IMR-90 (cell line): ENCODE data around the gene ZMIZ1. TPM values are rescaled to one million over a fixed set of nuclear protein-coding genes. Genes with fewer than 3 reads are reported as not detected.

ENCODE experiments used
- ATAC-seq: fragments of 200-7000 bp; cut with Tn5 transposase; 2 replicates; pipeline ENCODE4 v1.9.1; 2020; ENCODE audit warnings: low read depth, mild to moderate bottlenecking, moderate library complexity
- BruUV-seq: library from RNA; stranded (reverse); fragments of 400-500 nt; replicated peaks from 2 replicates; lab custom pipeline; 2021; lab: Mats Ljungman, UMichigan
- CTCF ChIA-PET: fragments of 300-600 bp; formaldehyde crosslinking; extraction: SDS; loops from one replicate; lab custom pipeline; 2021; ENCODE audit warnings: antibody characterized with exemption; lab: Yijun Ruan, JAX
- POLR2A ChIA-PET: fragments of 300-600 bp; sonication (Branson Sonifier 250); formaldehyde crosslinking; loops from one replicate; lab custom pipeline; 2022; ENCODE audit warnings: antibody characterized with exemption; ENCODE audit not compliant: unreplicated experiment; lab: Charles Lee
- DNase-seq: peaks from one replicate; pipeline ENCODE4 v3.0.0; 2013
- H2AFZ ChIP-seq: replicated peaks from 2 replicates; pipeline ENCODE3; 2013; ENCODE audit warnings: low read length, mild to moderate bottlenecking; ENCODE audit not compliant: poor library complexity
- H2AK5ac ChIP-seq: 2 replicates; pipeline ENCODE4 v1.6.1; 2013; ENCODE audit warnings: low read depth, low read length, inconsistent platforms
- H2AK9ac ChIP-seq: replicated peaks from 2 replicates; pipeline ENCODE3; 2013; ENCODE audit warnings: mild to moderate bottlenecking, low read depth, low read length, moderate library complexity; ENCODE audit not compliant: poor library complexity
- H2BK120ac ChIP-seq: 2 replicates; pipeline ENCODE4 v1.6.1; 2013; ENCODE audit warnings: low read depth, low read length, inconsistent platforms
- H2BK15ac ChIP-seq: 3 replicates; pipeline ENCODE4 v1.6.1; 2013; ENCODE audit warnings: low read depth, low read length, inconsistent platforms
- H2BK20ac ChIP-seq: 2 replicates; pipeline ENCODE4 v1.6.1; 2013; ENCODE audit warnings: low read depth, mild to moderate bottlenecking, inconsistent platforms, low read length, moderate library complexity
- H2BK5ac ChIP-seq: 2 replicates; pipeline ENCODE4 v1.6.1; 2013; ENCODE audit warnings: mild to moderate bottlenecking, low read depth, low read length, inconsistent platforms; ENCODE audit not compliant: poor library complexity, severe bottlenecking
- H3K14ac ChIP-seq: replicated peaks from 2 replicates; pipeline ENCODE4 v1.6.1; 2013; ENCODE audit warnings: low read depth, low read length, inconsistent platforms
- H3K18ac ChIP-seq: 2 replicates; pipeline ENCODE4 v1.6.1; 2013; ENCODE audit warnings: low read depth, low read length, control low read depth
- H3K23ac ChIP-seq: 2 replicates; pipeline ENCODE4 v1.6.1; 2013; ENCODE audit warnings: low read depth, low read length, inconsistent platforms
- H3K27ac ChIP-seq: 2 replicates; pipeline ENCODE4 v1.5.1; 2013; ENCODE audit warnings: mild to moderate bottlenecking, control low read depth, low read length; ENCODE audit not compliant: insufficient read depth
- H3K27me3 ChIP-seq: 2 replicates; pipeline ENCODE4 v1.6.1; 2013; ENCODE audit warnings: low read length; ENCODE audit not compliant: control insufficient read depth, insufficient read depth
- H3K36me3 ChIP-seq: 2 replicates; pipeline ENCODE4 v1.6.1; 2013; ENCODE audit warnings: low read length, mixed read lengths; ENCODE audit not compliant: control insufficient read depth, insufficient read depth
- H3K4ac ChIP-seq: 2 replicates; pipeline ENCODE4 v1.6.1; 2013; ENCODE audit warnings: low read depth, low read length, inconsistent platforms
- H3K4me1 ChIP-seq: 2 replicates; pipeline ENCODE4 v1.6.1; 2013; ENCODE audit warnings: low read length, mixed read lengths; ENCODE audit not compliant: control insufficient read depth, insufficient read depth
- H3K4me2 ChIP-seq: 2 replicates; pipeline ENCODE4 v1.6.1; 2013; ENCODE audit warnings: low read depth, mild to moderate bottlenecking, control low read depth, low read length, moderate library complexity
- H3K4me3 ChIP-seq: 2 replicates; pipeline ENCODE4 v1.5.1; 2013; ENCODE audit warnings: low read depth, mild to moderate bottlenecking, control low read depth, low read length, moderate library complexity; ENCODE audit not compliant: insufficient read depth
- H3K56ac ChIP-seq: 2 replicates; pipeline ENCODE4 v1.6.1; 2013; ENCODE audit warnings: low read length, inconsistent platforms; ENCODE audit not compliant: insufficient read depth; ENCODE audit errors: extremely low read depth
- H3K79me1 ChIP-seq, 2 experiments: 2 replicates each; pipeline ENCODE4 v1.6.1; 2013; ENCODE audit warnings: low read length in 2 of 2, inconsistent platforms in 1 of 2, low read depth in 1 of 2
- H3K9ac ChIP-seq: 2 replicates; pipeline ENCODE4 v1.6.1; 2013; ENCODE audit warnings: low read depth, low read length, control low read depth
- H3K9me1 ChIP-seq: 2 replicates; pipeline ENCODE4 v1.6.1; 2013; ENCODE audit warnings: low read length, inconsistent platforms; ENCODE audit not compliant: insufficient read depth
- H3K9me3 ChIP-seq: 2 replicates; pipeline ENCODE4 v1.6.1; 2013; ENCODE audit warnings: low read length; ENCODE audit not compliant: control insufficient read depth, insufficient read depth
- H4K20me1 ChIP-seq: 2 replicates; pipeline ENCODE4 v1.6.1; 2013; ENCODE audit warnings: low read length, inconsistent platforms; ENCODE audit not compliant: insufficient read depth
- H4K5ac ChIP-seq: 2 replicates; pipeline ENCODE4 v1.6.1; 2013; ENCODE audit warnings: mild to moderate bottlenecking, low read depth, low read length, control low read depth
- H4K8ac ChIP-seq, 2 experiments: 2 replicates each; pipeline ENCODE4 v1.6.1; 2013; ENCODE audit warnings: low read depth in 2 of 2, low read length in 2 of 2, control low read depth in 1 of 2, inconsistent platforms in 1 of 2
- H4K91ac ChIP-seq: 2 replicates; pipeline ENCODE4 v1.6.1; 2013; ENCODE audit warnings: low read depth, low read length, inconsistent platforms; ENCODE audit not compliant: insufficient read depth
- CEBPB ChIP-seq: IDR thresholded peaks from 2 replicates; pipeline ENCODE4 v1.6.1; 2012; ENCODE audit warnings: low read depth, low read length, improper control_type of control experiment
- CHD1 ChIP-seq: IDR thresholded peaks from 2 replicates; pipeline ENCODE4 v1.6.1; 2012; ENCODE audit warnings: low read depth, low read length, improper control_type of control experiment
- CTCF ChIP-seq: conservative IDR thresholded peaks from 2 replicates; pipeline ENCODE4 v1.5.1; 2012; ENCODE audit warnings: mild to moderate bottlenecking, low read depth, low read length, improper control_type of control experiment
- MAFK ChIP-seq: IDR thresholded peaks from 2 replicates; pipeline ENCODE4 v1.6.1; 2012; ENCODE audit warnings: low read depth, low read length, improper control_type of control experiment
- NFE2L2 ChIP-seq: fragments of 150-350 bp; IDR thresholded peaks from 2 replicates; pipeline ENCODE4 v1.6.1; 2016; ENCODE audit warnings: low read depth, mild to moderate bottlenecking, low read length
- POLR2A ChIP-seq: IDR thresholded peaks from 2 replicates; pipeline ENCODE4 v1.6.1; 2012; ENCODE audit warnings: mild to moderate bottlenecking, low read depth, low read length
- RAD21 ChIP-seq: IDR thresholded peaks from 2 replicates; pipeline ENCODE4 v1.6.1; 2012; ENCODE audit warnings: low read length, improper control_type of control experiment
- RCOR1 ChIP-seq: IDR thresholded peaks from 2 replicates; pipeline ENCODE4 v1.6.1; 2012; ENCODE audit warnings: mild to moderate bottlenecking, low read length, improper control_type of control experiment; ENCODE audit not compliant: insufficient replicate concordance
- RFX5 ChIP-seq: IDR thresholded peaks from 2 replicates; pipeline ENCODE4 v1.8.0; 2012; ENCODE audit warnings: low read depth, mild to moderate bottlenecking, low read length, moderate library complexity
- SMC3 ChIP-seq: fragments of 150-350 bp; IDR thresholded peaks from 2 replicates; pipeline ENCODE4 v1.6.1; 2016; ENCODE audit warnings: low read depth, mild to moderate bottlenecking, antibody characterized with exemption, low read length, moderate library complexity
- WGBS, 2 experiments: methylation state at CpG; one replicate each; pipeline versions ENCODE4 v1.1.5 to v1.1.7; 2013; ENCODE audit warnings: missing lambda C conversion rate in 2 of 2; ENCODE audit not compliant: insufficient read length in 1 of 2; ENCODE audit errors: extremely low coverage in 2 of 2; 5-methylcytosine and 5-hydroxymethylcytosine counted together
- dilution Hi-C: fragments of 300-500 bp; cut with HindIII; formaldehyde crosslinking; loops from one replicate; pipeline ENCODE4 v1.14.3; 2018; ENCODE audit warnings: low sequenced_read_pairs; ENCODE audit not compliant: unreplicated experiment
- in situ Hi-C: fragments of 300-500 bp; cut with MboI; formaldehyde crosslinking; loops from 3 replicates; pipeline ENCODE4 v1.14.3; 2019; ENCODE audit warnings: low sequenced_read_pairs, inconsistent platforms, mixed read lengths
- intact Hi-C: fragments of 100-400 bp; cut with micrococcal nuclease; formaldehyde crosslinking; loops from 2 replicates; pipeline ENCODE4 v1.10.0; 2022
- polyA plus RNA-seq, 3 experiments: library from polyadenylated mRNA; depleted of rRNA; stranded (reverse); fragments of >200 nt; gene quantifications; 2 replicates each; pipeline ENCODE4 v1.2.3, GENCODE V29; 2012; ENCODE audit warnings: low replicate concordance in 1 of 3
- total RNA-seq: library from RNA; depleted of rRNA; stranded (reverse); fragments of >200 nt; gene quantifications from 2 replicates; pipeline ENCODE4 v1.2.3, GENCODE V29; 2012
- TF ChIP-seq, protein P1 (sequence below): fragments of 150-350 bp; IDR thresholded peaks from 2 replicates; pipeline ENCODE4 v1.6.1; 2016; ENCODE audit warnings: low read depth, mild to moderate bottlenecking, low read length, moderate library complexity, borderline replicate concordance
- TF ChIP-seq, protein P2 (sequence below): fragments of 150-350 bp; IDR thresholded peaks from 2 replicates; pipeline ENCODE4 v1.6.1; 2017; ENCODE audit warnings: mild to moderate bottlenecking, antibody characterized with exemption, low read length, low read depth

ZMIZ1 gene
- total and polyA plus RNA-seq, 2 of the 4 experiments (the other 2 are of a cell fraction), result 6.6 to 48.7 TPM

GRCh38 chr10:79026341-79026761 is 42.4 kb upstream of the ZMIZ1 start:
- WGBS, 2 experiments, result 86% methylated on average over 1 of the region's 11 CpGs; no CpG with 5 or more reads in 1 of the 2 experiments
- Histone ChIP-seq H3K14ac (no peak overlapping the region), H4K91ac (no peak overlapping the region), H3K4me3 (no peak overlapping the region), H3K4me1 (no peaks in the 10 kb centered on the region; the same call in 1 of the 2 replicates), H2BK5ac (no peak overlapping the region), H3K9ac (no peak overlapping the region), H3K4ac (no peak overlapping the region), H4K20me1 (no peaks in the 10 kb centered on the region; the same call in 1 of the 2 replicates), H2BK20ac (no peak overlapping the region), H4K5ac (no peak overlapping the region), H3K9me3 (no peaks in the 10 kb centered on the region), H3K79me1 (no peaks in the 10 kb centered on the region), H2AK5ac (no peak overlapping the region), H2AK9ac (no peak overlapping the region), H3K9me1 (peaks cover 4% of the 10 kb centered on the region; the same call in 1 of the 2 replicates), H2BK15ac (no peak overlapping the region), H3K23ac (no peak overlapping the region), H3K18ac (no peak overlapping the region), H3K4me2 (no peak overlapping the region), H2BK120ac (no peak overlapping the region), H3K27ac (no peak overlapping the region), H3K27me3 (peaks cover 29% of the 10 kb centered on the region), H4K8ac (no peak overlapping the region), H3K36me3 (no peaks in the 10 kb centered on the region), H2AFZ (no peak overlapping the region), H3K56ac (no peak overlapping the region)
- in situ Hi-C loops, result no loop called here
- ATAC-seq (no peak), DNase-seq (no peak)
- intact Hi-C loops, result no loop called here
- dilution Hi-C loops, result no loop called here
- TF ChIP-seq MAFK (no peak), CEBPB (no peak), RCOR1 (no peak), RAD21 (no peak), SMC3 (no peak), RFX5 (no peak), CHD1 (no peak), POLR2A (no peak), NFE2L2 (no peak), CTCF (no peak)
- TF ChIP-seq, protein P1, sequence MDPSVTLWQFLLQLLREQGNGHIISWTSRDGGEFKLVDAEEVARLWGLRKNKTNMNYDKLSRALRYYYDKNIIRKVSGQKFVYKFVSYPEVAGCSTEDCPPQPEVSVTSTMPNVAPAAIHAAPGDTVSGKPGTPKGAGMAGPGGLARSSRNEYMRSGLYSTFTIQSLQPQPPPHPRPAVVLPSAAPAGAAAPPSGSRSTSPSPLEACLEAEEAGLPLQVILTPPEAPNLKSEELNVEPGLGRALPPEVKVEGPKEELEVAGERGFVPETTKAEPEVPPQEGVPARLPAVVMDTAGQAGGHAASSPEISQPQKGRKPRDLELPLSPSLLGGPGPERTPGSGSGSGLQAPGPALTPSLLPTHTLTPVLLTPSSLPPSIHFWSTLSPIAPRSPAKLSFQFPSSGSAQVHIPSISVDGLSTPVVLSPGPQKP, result no peak
- TF ChIP-seq, protein P2, sequence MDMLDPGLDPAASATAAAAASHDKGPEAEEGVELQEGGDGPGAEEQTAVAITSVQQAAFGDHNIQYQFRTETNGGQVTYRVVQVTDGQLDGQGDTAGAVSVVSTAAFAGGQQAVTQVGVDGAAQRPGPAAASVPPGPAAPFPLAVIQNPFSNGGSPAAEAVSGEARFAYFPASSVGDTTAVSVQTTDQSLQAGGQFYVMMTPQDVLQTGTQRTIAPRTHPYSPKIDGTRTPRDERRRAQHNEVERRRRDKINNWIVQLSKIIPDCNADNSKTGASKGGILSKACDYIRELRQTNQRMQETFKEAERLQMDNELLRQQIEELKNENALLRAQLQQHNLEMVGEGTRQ, result no peak
- ChIA-PET POLR2A (no interaction called here), CTCF (no interaction called here)
- no TSS peak for BruUV-seq
